ENCODE results near the gene FKBP1B. TPM values are rescaled to one million over a fixed set of nuclear protein-coding genes. Genes with fewer than 3 reads are reported as not detected.

FKBP1B gene
- total RNA-seq, 4 donors from 2014 or later, result 3.6 to 8.7 (median 7.3) TPM

- TF ChIP-seq CTCF (IDR thresholded peaks at IDR 0.05; ENCODE audit: low read depth), result no peak
Measured at GRCh38 chr2:24018241-24018640, 31.3 kb upstream of the FKBP1B start.

GRCh38 chr2:24019729-24020128, 29.8 kb upstream of the FKBP1B start:
- TF ChIP-seq CTCF (IDR thresholded peaks at IDR 0.05; ENCODE audit: low read depth), result no peak

- TF ChIP-seq CTCF (IDR thresholded peaks at IDR 0.05; ENCODE audit: low read depth), result no peak
Measured at GRCh38 chr2:24020244-24020643, 29.3 kb upstream of the FKBP1B start.

GRCh38 chr2:24021122-24021998, 28.2 kb upstream of the FKBP1B start:
- TF ChIP-seq CTCF (IDR thresholded peaks at IDR 0.05; ENCODE audit: low read depth), result no peak

- no peak for TF ChIP-seq CTCF (IDR thresholded peaks at IDR 0.05; ENCODE audit: low read depth)
Measured at GRCh38 chr2:24022324-24022974, 27.1 kb upstream of the FKBP1B start.

GRCh38 chr2:24022975-24023575, 26.5 kb upstream of the FKBP1B start:
- TF ChIP-seq CTCF (IDR thresholded peaks at IDR 0.05; ENCODE audit: low read depth), result no peak

GRCh38 chr2:24024018-24024417, 25.5 kb upstream of the FKBP1B start:
- no peak for TF ChIP-seq CTCF (IDR thresholded peaks at IDR 0.05; ENCODE audit: low read depth)
